HG02798 (cell line): ENCODE measurements around the gene TSPAN4.

Experiments
- ATAC-seq: cut with Tn5 transposase; IDR thresholded peaks from one replicate; pipeline ENCODE4 v1.9.1; 2021; ENCODE audit warnings: mild to moderate bottlenecking; ENCODE audit not compliant: unreplicated experiment, poor library complexity

TSPAN4 gene, protein sequence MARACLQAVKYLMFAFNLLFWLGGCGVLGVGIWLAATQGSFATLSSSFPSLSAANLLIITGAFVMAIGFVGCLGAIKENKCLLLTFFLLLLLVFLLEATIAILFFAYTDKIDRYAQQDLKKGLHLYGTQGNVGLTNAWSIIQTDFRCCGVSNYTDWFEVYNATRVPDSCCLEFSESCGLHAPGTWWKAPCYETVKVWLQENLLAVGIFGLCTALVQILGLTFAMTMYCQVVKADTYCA

DNA sequence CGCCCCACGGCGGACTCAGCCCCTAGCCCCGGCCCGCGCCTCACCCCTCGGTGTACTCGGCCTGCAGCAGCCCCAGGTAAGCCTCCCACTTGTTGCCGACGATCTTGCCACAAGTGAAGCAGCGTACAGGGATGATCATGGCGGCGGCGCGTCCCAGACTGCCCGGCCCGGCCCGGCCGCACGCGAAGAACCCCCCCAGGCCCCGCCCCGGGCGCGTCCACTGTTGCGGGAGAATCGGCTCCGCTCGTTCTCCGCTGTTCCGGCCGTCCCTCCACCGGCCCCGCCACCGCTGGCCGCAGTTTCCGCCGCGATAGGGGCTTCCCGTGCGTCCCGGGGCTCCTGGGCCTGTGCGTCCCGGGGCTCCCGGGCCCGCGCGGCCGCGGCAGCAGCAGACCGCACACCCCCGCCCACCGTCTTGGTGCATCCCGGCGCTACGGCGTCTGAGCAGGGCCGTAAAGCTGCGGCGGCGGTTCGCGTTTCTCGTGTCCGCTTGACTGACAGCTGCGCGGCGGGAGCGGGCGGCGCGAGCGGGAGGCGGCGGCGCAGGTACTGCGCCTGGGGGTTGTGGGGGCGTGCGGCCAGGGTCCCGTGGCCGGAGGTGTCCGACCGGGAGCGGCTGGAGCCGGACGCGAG is at the start of gene TSPAN4, which contains the start of gene POLR2L:
Gene TSPAN4, plus strand, starts transcription at position 483 of the 633 bp plus-strand sequence. CDS start 7,453 bp downstream, outside the sequence.
Gene POLR2L, minus strand, starts transcription at position 160 of the 633 bp plus-strand sequence. Its CDS starts 21 bp downstream, at position 139.
- peak; percentile 75 for ATAC-seq

DNA sequence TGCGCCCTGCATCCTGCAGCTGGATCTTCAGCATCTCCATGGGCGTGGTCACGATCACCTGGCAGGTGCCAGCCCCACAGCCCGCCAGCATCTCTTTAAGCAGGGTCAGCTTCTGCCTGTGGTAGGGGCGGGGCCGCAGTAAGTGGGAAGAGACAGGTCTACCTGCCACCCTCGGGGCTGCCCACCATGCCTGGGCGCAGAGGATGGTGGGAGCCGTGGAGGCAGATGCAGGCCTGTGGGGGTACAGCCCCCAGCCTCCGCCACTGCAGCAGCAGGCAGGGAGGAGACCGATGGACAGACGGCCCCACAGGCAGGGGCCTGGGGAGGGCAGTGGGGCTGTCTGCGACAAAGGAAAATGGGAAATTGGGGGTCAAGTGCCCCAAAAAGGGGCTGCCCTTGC is 49.8 kb upstream of the TSPAN4 start:
- ATAC-seq = no peak

DNA sequence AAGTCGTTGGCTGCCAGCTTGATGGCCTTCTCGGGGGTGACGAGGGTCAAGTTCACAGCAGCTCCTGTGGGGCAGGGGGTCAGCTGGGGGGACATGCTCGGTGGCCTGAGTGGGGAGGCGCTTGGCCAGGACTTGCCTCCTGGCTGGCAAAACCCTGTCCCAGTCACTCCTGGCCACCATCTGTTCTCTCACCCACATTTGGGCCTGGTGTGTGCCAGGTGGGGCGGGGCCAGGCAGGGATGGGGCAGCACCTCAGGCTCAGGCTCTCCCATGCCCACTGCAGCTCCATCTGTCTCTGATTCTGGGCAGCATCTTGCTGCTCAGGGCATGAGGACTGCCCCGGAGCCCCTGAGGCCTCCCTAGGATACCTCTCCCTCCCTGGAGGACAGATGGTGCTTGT is 49.1 kb upstream of the TSPAN4 start:
- ATAC-seq = no peak

DNA sequence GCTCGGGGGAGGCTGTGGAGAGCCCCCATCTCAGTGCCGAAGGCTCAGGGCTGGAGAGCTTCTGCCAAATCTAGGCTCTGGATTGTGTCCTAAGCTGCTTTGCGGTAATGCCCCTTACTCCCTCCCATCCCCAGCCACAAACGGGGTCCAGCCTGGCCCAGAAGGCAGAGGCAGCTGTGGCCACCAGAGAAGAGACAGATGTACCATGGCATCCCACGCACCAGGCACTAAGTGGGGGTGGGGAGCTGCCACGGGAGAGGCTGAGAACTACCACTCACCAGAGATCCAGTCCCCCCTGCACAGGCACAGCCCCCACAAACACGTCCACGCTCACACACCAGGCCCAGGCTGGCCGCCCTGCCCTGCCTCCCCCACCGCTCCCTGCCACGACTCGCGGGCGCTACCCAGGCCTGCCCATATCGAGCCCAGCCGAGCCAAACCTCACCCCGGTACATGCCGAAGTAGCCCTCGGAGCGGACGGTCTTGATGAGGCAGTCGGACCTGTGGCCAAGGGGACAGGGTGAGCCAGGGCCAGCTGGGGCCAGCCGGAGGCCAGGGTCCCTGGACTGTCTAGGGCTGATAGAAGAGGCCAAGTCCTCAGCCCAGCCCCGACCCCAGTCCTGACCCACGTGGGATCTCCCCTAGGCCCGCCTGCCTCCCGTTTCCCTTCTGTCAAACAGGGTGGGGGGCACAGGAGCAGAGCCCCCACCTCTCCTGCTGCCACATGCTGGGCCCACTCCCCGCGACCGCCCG is 48.5 kb upstream of the TSPAN4 start:
- ATAC-seq = no peak

DNA sequence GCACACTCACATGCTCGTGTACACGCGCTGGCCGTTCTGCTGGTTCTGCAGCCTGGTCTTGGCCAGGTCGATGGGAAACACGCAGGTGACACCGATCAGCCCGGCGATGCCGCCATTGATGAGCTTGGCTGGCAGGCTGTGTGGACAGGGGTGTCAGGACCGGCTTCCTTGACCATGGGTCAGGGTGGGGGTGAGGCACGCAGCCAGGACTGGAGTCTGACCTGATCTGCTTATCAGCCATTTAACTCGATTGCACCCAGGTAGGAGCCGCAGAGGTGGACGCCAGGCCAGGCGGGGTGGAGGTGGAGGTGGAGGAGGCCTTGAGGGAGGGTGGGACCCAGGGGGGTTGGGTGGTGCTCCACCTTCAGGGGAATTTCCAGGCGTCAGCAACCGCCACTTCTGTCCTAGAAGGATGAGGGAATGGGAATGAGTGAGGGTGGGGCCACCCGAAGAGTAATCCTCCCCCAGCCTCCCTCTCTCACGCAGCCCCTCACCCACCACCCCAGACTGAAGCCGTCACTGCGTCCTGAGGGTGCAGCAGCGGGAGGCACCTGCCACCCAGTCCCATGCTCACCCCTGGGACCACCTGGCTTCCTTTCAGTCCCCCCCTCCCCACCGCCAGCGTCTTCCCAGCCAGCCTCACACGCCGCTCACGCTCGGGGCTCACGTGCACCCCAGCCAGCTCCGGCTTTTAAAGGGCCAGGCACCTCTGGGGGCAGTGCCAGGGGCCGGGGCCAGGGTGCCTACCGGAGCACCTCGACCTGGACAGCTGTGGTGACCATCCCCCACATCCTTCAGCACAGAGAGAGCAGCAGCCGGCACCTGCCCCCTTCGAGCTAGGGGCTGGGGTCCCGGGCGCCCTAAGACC is 47.7 kb upstream of the TSPAN4 start:
- ATAC-seq = no peak

DNA sequence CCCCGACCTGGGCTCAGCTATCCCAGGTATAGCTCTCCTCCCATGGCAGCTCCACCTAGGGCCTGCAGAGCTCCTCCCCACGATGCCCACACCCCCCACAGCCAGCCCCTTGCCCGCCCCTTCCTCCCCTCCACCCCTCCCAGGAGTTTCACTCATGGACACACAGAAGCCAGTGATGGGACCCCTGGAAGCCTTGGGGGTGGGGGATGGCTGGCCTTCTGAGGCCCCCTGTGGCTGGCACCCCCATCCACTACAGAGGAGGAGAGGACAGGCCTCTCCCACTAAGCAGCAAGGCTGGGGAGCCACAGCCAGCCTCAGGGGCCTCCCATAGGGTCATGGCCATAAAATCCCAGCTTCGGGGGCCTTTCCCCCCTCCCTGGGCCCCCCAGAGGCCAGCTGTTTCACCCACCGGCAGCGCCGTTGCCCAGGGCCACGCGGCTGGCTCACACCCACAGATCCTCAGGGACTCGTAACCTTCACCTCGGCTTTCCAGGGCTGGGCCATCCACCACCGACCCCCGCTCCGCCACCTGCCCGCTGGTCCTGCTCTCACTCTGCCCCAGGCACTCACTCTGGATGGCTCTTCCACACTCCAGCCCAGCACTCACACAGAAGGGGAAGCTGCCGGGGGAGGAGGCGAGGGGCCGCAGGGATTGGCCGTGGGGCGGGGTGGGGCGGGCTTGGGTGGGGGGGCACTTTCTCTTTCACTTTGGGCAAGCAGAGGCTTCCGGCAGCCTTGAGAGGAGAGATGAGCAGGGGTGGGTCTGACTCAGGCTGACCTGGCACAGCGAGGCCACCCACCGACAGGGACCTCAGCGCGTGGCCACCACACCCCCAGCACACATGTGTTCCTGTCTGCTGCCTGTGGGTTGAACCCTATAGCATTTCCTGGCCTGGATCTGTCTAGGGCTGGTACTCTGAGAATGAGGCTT is 46.8 kb upstream of the TSPAN4 start:
- peak; percentile 19 for ATAC-seq

DNA sequence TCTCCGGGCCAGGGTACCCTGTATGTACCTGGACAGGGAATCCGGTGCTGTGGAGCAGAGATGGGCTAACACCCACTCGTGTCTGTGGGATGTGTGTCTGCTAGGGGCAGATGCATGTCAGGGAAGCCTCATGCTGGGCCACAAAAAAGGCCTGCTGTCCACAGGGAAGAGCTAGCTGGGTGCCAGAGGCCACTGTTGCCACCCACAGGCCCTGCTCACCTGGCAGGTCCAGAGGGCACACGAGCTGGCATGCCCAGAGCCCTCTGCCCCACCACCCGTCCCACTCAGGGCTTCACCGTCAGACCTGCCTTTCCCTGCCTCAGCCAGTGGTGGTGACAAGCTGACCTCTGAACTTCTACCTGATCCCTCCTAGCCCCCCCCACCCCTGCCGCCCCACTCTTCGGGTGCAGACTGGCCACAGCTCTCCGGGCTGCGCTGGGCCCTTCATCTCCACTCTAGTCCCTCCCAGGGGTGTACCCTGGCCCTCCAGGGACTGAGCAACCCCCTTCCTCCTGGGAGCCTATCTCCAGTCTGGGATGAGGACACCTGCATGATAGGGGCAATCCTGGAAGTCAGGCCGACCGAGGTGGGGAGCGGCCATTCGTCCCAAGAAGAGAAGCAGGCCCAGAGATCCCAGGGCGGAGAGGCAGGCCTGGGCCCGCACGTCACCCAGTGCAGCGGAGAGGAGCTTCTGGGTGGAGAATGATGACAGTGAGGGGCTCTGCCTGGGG is 45.9 kb upstream of the TSPAN4 start:
- no peak for ATAC-seq

DNA sequence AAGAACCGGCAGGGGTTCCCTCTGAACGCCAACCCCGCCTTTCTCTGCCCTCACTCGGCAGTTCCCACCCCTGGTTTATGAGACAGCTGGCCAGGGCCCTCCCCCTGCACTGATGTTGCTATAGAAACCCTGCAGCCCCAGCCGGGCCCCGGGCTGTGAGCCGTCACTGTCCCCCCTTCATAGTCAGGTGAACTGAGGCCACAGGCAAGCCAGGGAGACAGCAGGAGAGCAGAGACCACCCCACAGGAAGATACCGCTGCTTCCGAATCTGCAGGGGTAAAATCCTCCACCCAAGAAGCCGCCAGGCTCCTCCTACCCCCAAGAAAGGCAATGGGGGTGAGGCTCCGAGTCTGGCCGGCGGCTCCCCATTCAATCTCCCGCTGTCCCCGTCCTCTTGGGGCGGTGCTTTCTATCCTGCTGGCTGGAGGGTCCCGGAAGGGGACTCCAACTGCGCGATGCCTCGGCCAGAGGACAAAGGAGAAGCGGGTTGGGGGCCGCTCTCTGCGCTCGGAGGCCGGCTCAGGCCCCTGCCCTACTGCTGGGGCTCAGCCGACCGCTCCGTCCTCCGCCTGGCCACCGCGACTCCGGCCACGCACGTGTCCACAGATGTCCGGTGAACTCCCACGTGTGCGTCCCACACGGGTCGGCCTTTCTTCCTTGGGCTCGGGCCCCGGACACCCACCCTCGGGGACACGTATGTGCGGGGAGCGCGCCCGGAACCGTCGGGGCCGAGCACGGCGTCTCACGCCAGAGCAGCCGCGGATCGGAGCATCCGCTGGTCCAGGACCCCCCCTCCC is 45.2 kb upstream of the TSPAN4 start:
- ATAC-seq = peak; percentile 45

DNA sequence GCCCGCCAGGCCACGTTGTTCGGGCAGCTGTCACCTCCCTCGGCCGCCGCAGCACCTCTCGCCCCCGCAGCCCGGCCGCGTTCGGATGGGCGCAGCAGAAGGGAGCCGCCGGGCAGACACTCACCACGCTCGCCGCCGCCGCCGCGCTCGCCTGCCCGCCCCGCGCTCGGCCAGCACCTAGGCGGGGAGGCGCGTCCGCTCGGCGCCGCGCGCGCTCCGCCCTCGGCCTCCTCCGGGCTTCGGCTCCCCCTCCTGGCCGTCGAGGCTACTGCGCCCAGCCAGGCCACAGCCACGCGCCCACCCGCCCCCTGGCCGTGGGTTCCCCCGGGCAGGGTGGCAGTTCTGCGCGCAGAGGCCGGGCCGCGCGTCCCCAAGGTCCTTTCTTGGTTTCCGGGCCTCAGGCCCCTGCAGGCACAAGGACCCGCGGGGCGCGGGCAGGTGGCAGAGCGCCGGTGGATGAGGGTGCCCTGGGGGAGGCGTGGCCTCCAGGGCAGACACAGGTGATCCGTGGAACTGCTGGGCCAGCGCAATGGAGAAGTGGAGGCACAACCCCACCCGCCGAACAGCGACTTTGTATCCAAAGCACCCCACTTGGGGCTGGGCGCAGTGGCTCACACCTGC is 44.4 kb upstream of the TSPAN4 start, which contains the start of gene SLC25A22:
Gene SLC25A22, minus strand, starts transcription at position 189 of the 621 bp plus-strand sequence. CDS start 3,275 bp downstream, outside the sequence.
- ATAC-seq = peak; percentile 74

DNA sequence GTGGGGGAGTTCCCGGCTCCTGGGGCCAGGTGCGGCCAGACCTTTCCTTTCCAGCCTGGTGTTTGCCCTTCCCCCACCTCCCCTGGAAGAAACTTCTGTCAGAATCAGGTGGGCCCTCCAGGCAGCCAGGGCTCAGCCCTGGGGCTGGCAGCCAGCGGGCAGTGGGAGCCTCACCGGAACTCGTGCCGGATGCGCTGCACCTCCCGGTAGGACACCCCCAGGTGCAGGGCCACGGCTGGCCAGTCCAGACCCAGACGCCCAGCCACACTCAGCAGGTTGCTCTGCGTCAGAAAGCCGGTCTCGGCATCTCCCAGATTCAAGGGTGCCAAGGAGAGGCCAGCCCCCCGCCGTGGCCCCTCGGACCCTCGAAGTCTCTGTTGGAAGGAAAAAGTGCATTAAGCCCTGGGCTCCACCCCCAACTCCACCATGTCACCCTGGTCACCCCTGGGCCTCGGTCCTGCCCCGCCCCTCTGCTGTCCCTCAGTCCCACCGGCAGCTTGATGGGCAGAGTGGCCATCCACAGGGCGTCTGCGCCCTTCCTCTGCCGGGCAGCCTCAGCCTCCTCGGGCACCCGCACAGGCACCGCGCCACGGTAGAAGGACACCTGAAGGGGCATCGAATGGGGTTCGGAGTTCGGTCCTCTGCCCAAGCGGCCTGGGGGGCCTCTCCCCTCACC is 42.9 kb upstream of the TSPAN4 start:
- no peak for ATAC-seq

DNA sequence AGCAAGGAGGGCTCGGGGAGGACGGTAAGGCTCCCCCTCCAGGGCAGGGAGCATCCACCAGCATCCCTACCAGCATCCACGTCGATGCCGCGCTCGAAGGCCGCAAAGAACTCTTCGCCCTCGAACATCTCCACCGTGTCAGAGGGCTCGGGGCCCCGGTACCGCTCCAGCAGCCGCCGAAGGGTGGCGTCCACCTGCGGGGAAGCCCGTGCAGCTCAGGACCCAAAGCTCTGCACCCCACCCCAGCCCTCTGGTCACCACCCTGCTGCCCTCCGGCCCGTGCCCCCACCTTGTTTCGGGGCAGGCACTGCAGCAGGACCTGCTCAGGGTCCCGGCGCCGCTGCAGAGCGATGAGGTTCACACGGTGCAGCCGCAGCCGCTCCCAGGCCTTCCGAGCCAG is 42.2 kb upstream of the TSPAN4 start:
- no peak for ATAC-seq

DNA sequence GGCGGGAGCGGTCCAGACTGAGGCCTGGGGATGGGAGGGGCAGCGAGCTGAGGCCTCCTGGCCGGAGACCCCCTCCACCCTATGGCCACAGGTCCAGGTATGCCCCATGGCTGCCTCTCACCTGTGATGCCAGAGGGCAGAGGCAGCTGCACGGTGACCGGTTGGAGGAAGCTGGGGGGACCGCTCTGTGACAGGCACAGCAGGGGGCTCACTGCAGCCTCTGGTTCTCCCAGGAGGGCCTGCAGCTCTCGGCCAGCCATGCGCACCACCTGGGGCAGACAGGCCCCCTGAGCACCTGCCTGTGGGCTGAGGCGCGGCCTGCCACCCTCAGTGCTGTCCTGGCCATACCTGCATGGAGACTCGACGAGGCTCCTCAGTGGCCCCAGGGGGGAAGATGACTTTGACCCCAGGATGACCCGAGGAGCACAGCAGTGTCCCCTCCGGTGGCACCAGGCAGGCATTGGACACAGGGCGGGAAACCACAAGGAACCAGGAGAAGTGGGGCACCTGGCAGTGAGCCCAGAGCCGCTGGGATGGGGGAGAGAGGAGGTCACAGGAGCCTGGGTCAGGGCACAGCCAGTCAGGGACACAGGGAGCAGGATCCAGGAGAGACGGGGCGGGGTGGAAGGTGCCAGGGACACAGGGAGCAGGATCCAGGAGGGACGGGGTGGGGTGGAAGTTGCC is 41.4 kb upstream of the TSPAN4 start:
- ATAC-seq = no peak

DNA sequence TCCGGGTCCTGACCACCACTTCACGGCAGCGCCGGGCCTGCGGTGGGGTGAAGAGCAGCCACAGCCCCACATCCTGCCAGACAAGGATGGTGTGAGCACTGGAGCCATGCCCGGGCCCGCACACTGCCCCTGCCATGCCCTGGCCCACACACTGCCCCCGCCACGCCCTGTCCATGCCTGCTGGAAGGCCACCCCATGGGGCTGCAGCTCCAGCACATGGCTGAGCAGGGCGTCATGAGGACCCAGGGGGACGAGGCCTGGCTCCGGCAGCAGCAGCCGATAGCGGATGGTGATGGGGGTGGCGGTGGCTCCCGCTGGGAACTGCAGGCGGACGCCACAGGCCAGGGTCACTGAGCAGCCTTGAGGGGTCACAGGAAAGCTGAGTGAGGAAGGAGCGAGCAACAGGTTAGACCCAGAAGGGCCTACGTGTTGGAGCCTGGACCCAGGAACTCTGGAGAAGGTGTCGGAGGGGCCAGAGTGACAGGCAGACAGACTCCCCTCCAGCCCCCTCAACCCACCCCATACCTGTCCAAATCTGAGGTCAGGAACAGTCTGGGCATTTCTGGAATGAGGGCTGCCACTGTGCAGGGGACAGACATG is 40.5 kb upstream of the TSPAN4 start:
- no peak for ATAC-seq

DNA sequence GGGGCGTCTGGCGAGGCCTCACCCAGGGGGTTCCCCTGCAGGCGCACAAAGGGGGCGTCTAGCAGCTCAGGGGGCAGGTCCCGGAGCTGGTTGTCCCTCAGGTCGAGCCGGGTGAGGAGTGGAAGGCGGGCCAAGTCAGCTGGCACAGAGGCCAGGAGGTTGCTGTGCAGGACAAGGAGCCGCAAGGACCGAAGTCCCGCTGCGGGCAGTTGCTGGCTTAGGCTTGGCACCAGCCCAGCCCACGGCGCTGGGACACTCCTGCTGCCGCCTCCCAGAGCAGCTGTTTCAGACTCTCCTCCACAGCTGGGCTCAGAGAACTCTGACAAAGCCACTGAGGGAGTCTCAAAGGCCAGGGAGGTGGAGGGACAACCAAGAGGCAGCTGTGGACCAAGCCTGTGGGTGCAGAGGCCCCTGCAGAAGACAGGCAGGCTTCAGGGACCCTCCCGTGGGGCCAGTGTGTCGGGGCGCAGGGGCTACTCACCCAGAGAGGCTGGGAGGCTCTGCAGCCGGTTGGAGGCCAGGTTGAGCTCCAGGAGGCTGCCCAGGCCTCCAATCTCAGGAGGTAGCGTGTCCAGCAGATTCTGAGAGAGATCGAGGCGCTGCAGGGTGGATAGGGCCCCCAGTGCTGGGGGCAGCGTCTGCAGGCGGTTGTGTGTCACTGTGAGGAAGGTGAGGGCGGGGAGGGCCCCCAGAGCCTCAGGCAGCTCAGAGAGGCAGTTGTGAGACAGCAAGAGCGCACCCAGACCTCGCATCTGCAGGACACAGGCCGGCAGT is 39.8 kb upstream of the TSPAN4 start:
- ATAC-seq = no peak

DNA sequence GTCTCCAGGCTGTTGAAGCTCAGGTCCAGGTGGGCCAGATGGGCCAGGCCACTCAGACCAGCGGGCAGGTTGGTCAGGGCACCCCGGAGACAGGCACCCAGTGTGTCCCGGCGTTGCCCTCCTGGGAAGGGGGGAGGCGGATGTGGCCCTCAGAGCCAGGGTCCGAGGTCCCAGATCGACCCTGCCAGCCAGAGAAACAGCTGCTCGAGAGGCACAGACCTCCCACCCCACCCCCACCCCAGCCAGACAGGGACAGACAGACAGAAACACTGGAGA is 39.2 kb upstream of the TSPAN4 start:
- ATAC-seq = no peak
